Transverse colon (tissue), 4 donors: ENCODE data around the gene PUS7. TPM values are rescaled to one million over a fixed set of nuclear protein-coding genes. Genes with fewer than 3 reads are reported as not detected.
"Not testable (repeated sequence)": the region's sequence is repeated elsewhere in the genome, so short reads cannot be mapped to it uniquely, and the experiment has no call there.

ENCODE experiments used
- DNase-seq: peaks from one replicate; pipeline ENCODE4 v3.0.0-alpha.2; 2019
- H3K27ac ChIP-seq, 4 donors: fragments of 200-600 bp; sonication (generic); 2 replicates each; pipeline ENCODE4 v1.5.1; 2016 to 2018; ENCODE audit warnings: inconsistent platforms in 4 of 4
- H3K27me3 ChIP-seq: fragments of 200-600 bp; sonication (generic); 2 replicates; pipeline ENCODE4 v1.5.1; 2017; ENCODE audit warnings: inconsistent platforms
- H3K36me3 ChIP-seq, 4 donors: fragments of 200-600 bp; sonication (generic); 2 replicates each; pipeline ENCODE4 v1.5.1; 2017 to 2019; ENCODE audit warnings: inconsistent platforms in 4 of 4
- H3K4me1 ChIP-seq, 4 donors: fragments of 200-600 bp; sonication (generic); 2 replicates each; pipeline ENCODE4 v1.5.1; 2017 to 2020; ENCODE audit warnings: inconsistent platforms in 4 of 4
- H3K4me3 ChIP-seq, 4 donors: fragments of 200-600 bp; sonication (generic); 1 replicate in 1 of 4; 2 replicates in 3 of 4; pipeline versions ENCODE4 v1.5.1 to v1.6.1; 2017 to 2019; ENCODE audit warnings: inconsistent platforms in 4 of 4
- H3K9me3 ChIP-seq, 2 donors: fragments of 200-600 bp; sonication (generic); 2 replicates each; pipeline ENCODE4 v1.5.1; 2017 to 2019; ENCODE audit warnings: inconsistent platforms in 2 of 2
- CTCF ChIP-seq, 5 experiments: fragments of 200-600 bp in 3 of 5; fragments of 450-650 bp in 2 of 5; sonication (generic) in 3 of 5; IDR thresholded peaks; 1 replicate in 2 of 5; 2 replicates in 3 of 5; pipeline ENCODE4 v1.5.1; 2016 to 2017; ENCODE audit warnings: antibody characterized with exemption in 5 of 5, inconsistent platforms in 3 of 5, mild to moderate bottlenecking in 2 of 5, moderate library complexity in 1 of 5
- EP300 ChIP-seq: sonication (generic); formaldehyde crosslinking; IDR thresholded peaks from one replicate; pipeline ENCODE4 v1.6.1; 2017; ENCODE audit warnings: antibody characterized with exemption, low read depth
- POLR2A ChIP-seq: fragments of 450-650 bp; IDR thresholded peaks from one replicate; pipeline ENCODE4 v1.6.1; 2016; ENCODE audit warnings: antibody characterized with exemption, mild to moderate bottlenecking, moderate library complexity
- POLR2AphosphoS5 ChIP-seq, 3 donors: sonication (generic); formaldehyde crosslinking; IDR thresholded peaks; one replicate each; pipeline ENCODE4 v1.6.1; 2016; ENCODE audit warnings: antibody characterized with exemption in 3 of 3
- WGBS, 2 donors: methylation state at CpG; one replicate each; pipeline ENCODE4 v1.1.5; 2018; ENCODE audit warnings: low coverage in 1 of 2; 5-methylcytosine and 5-hydroxymethylcytosine counted together
- in situ Hi-C, 4 donors: fragments of 200-750 bp; cut with MboI; loops; one replicate each; pipeline versions ENCODE4 v1.15.0 to v1.15.1; 2017; ENCODE audit warnings: low sequenced_read_pairs in 3 of 4, low pct_ligation_motif_present in 1 of 4, low pct_unique_long_range_greater_than_20kb in 1 of 4
- intact Hi-C: fragments of 100-400 bp; cut with DNase I; formaldehyde crosslinking; loops from one replicate; pipeline ENCODE4 v1.15.1; 2023; ENCODE audit warnings: low total_unique reads
- total RNA-seq, 4 donors: library from RNA; depleted of rRNA; stranded (reverse); fragments of >200 nt; gene quantifications; one replicate each; pipeline ENCODE4 v1.1.0, GENCODE V29; 2016

The PUS7 gene
- total RNA-seq, 4 donors from 2014 or later = 1.9 to 7.0 (median 4.9) TPM

- Histone ChIP-seq H3K4me1 (peaks cover 0 to 6% (median 4%) of the 10 kb centered on the region in 4 donors), H3K27ac (peak overlapping the region in 2 of 4 donors; percentile 23 to 39), H3K36me3 (no peaks in the 10 kb centered on the region), H3K4me3 (no peak overlapping the region), H3K9me3 (no peaks in the 10 kb centered on the region), H3K27me3 (no peaks in the 10 kb centered on the region)
- intact Hi-C loops = no loop called here
- WGBS, 2 donors = 57 to 75% methylated on average over 3 to 9 of the region's 9 CpGs
- peak in 4 of 5 experiments; percentile 16 to 47 (median 24) for TF ChIP-seq CTCF (IDR thresholded peaks at IDR 0.05)
- TF ChIP-seq EP300 = no peak
- in situ Hi-C loops = no loop called here
- peak; percentile 22 for DNase-seq
Measured at GRCh38 chr7:105439174-105439893, 82.7 kb downstream of the PUS7 start.

DNA sequence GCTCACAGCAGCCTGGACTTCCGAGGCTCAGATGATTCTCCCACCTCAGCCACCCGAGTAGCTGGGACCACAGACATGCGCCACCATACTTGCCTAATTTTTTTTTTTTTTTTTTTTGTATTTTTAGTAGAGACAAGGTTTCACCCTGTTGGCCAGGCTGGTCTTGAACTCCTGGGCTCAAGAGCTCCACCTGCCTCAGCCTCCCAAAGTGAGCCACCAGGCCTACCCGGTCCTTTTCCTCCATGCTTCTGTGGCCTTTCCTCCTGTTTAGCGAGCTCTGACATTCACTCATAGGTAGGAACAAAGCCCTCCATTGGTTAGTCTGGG, 83.3 kb downstream of the PUS7 start:
- Histone ChIP-seq H3K9me3 (no peaks in the 10 kb centered on the region), H3K4me3 (no peak overlapping the region), H3K27ac (no peak overlapping the region), H3K4me1 (peaks cover 0 to 6% (median 4%) of the 10 kb centered on the region in 4 donors), H3K36me3 (no peaks in the 10 kb centered on the region), H3K27me3 (no peaks in the 10 kb centered on the region)
- no peak for DNase-seq
- WGBS, 2 donors = 88 to 94% methylated on average over 3 to 5 of the region's 5 CpGs
- intact Hi-C loops (no loop called here), in situ Hi-C loops (no loop called here)
- TF ChIP-seq EP300 (no peak), POLR2A (no peak), CTCF (IDR thresholded peaks at IDR 0.05) (no peak), POLR2AphosphoS5 (IDR thresholded peaks at IDR 0.05) (no peak)

GRCh38 chr7:105438254-105438653, 83.8 kb downstream of the PUS7 start:
- in situ Hi-C loops = no loop called here
- H3K4me1 ChIP-seq = peaks cover 0 to 6% (median 4%) of the 10 kb centered on the region in 4 donors

DNA sequence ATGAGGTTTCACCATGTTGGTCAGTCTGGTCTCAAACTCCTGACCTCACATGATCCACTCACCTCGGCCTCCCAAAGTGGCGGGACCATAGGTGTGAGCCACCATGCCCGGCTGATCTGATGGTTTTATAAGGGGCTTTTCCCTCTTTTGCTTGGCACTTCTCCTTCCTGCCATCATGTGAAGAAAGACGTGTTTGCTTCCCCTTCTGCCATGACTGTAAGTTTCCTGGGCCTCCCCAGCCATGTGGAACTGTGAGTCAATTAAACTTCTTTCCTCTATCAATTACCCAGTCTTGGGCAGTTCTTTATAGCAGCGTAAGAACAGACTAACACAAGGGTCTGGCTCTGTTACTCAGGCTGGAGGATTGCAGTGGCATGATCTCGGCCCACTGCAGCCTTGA, 84.7 kb downstream of the PUS7 start:
- H3K4me1 ChIP-seq, H3K36me3 ChIP-seq, H3K27ac ChIP-seq, in situ Hi-C loops, DNase-seq, H3K27me3 ChIP-seq, intact Hi-C loops, H3K9me3 ChIP-seq, H3K4me3 ChIP-seq: not testable (repeated sequence)
- WGBS, 2 donors = 92% methylated on average over 6 of the region's 6 CpGs; no CpG with 5 or more reads in 1 of the 2 donors

More at GRCh38 chr7:105438254-105438653, 83.8 kb downstream of the PUS7 start:
- Histone ChIP-seq H3K9me3 (no peaks in the 10 kb centered on the region), H3K36me3 (no peaks in the 10 kb centered on the region), H3K27me3 (no peaks in the 10 kb centered on the region), H3K27ac (no peak overlapping the region), H3K4me3 (no peak overlapping the region)
- TF ChIP-seq CTCF (IDR thresholded peaks at IDR 0.05) (no peak), POLR2A (no peak), EP300 (no peak), POLR2AphosphoS5 (IDR thresholded peaks at IDR 0.05) (no peak)
- DNase-seq = no peak
- intact Hi-C loops = no loop called here
- 100% methylated on average over 1 of the region's 1 CpG for WGBS, 2 donors
